H9 (cell line): ENCODE results near the gene HP1BP3. TPM values are rescaled to one million over a fixed set of nuclear protein-coding genes. Genes with fewer than 3 reads are reported as not detected.

Source experiments
- DNase-seq: peaks from one replicate; pipeline ENCODE4 v3.0.0-alpha.2; 2017
- H2AFZ ChIP-seq: one replicate; pipeline ENCODE4 v1.6.1; 2013; ENCODE audit warnings: mild to moderate bottlenecking, low read length, control low read depth, moderate library complexity
- H2AK5ac ChIP-seq: 2 replicates; pipeline ENCODE4 v1.6.1; 2013; ENCODE audit warnings: low read length, control low read depth, mixed read lengths; ENCODE audit not compliant: insufficient read length
- H2BK120ac ChIP-seq: one replicate; pipeline ENCODE4 v1.6.1; 2013; ENCODE audit warnings: low read depth, mild to moderate bottlenecking, low read length, control low read depth, inconsistent platforms; ENCODE audit not compliant: poor library complexity, severe bottlenecking
- H2BK12ac ChIP-seq: 2 replicates; pipeline ENCODE4 v1.6.1; 2013; ENCODE audit warnings: low read length, control low read depth, mixed read lengths, low read depth; ENCODE audit not compliant: insufficient read length
- H2BK15ac ChIP-seq: 2 replicates; pipeline ENCODE4 v1.6.1; 2013; ENCODE audit warnings: low read depth, low read length, control low read depth
- H2BK20ac ChIP-seq: one replicate; pipeline ENCODE4 v1.6.1; 2013; ENCODE audit warnings: low read depth, mild to moderate bottlenecking, low read length, control low read depth, inconsistent platforms; ENCODE audit not compliant: poor library complexity, severe bottlenecking
- H2BK5ac ChIP-seq: 2 replicates; pipeline ENCODE4 v1.6.1; 2013; ENCODE audit warnings: low read length, control low read depth, mixed read lengths; ENCODE audit not compliant: insufficient read length
- H3K14ac ChIP-seq: 2 replicates; pipeline ENCODE4 v1.6.1; 2013; ENCODE audit warnings: low read length, control low read depth; ENCODE audit not compliant: insufficient read depth
- H3K18ac ChIP-seq: 2 replicates; pipeline ENCODE4 v1.6.1; 2013; ENCODE audit warnings: low read depth, mild to moderate bottlenecking, mixed read lengths, low read length, control low read depth; ENCODE audit not compliant: insufficient read length
- H3K23ac ChIP-seq: 2 replicates; pipeline ENCODE4 v1.6.1; 2013; ENCODE audit warnings: low read length, control low read depth, mixed read lengths, low read depth; ENCODE audit not compliant: insufficient read length
- H3K23me2 ChIP-seq: 2 replicates; pipeline ENCODE4 v1.6.1; 2013; ENCODE audit warnings: low read depth, mild to moderate bottlenecking, mixed read lengths, low read length, control low read depth; ENCODE audit not compliant: insufficient read length, poor library complexity, severe bottlenecking
- H3K27ac ChIP-seq: 2 replicates; pipeline ENCODE4 v1.5.1; 2013; ENCODE audit warnings: low read length, control low read depth, mixed read lengths, low read depth; ENCODE audit not compliant: insufficient read length
- H3K27me3 ChIP-seq: 2 replicates; pipeline ENCODE4 v1.6.1; 2013; ENCODE audit warnings: low read length, control low read depth, inconsistent platforms; ENCODE audit not compliant: insufficient read depth
- H3K4ac ChIP-seq: 2 replicates; pipeline ENCODE4 v1.6.1; 2013; ENCODE audit warnings: low read depth, mild to moderate bottlenecking, control low read depth, inconsistent platforms, low read length, moderate library complexity
- H3K4me1 ChIP-seq: 2 replicates; pipeline ENCODE4 v1.6.1; 2013; ENCODE audit warnings: low read length, control low read depth, inconsistent platforms; ENCODE audit not compliant: insufficient read depth
- H3K4me2 ChIP-seq: 2 replicates; pipeline ENCODE4 v1.6.1; 2013; ENCODE audit warnings: low read length, control low read depth, mixed read lengths; ENCODE audit not compliant: insufficient read length, insufficient read depth
- H3K56ac ChIP-seq: 2 replicates; pipeline ENCODE4 v1.6.1; 2013; ENCODE audit warnings: low read depth, mild to moderate bottlenecking, mixed read lengths, low read length, control low read depth; ENCODE audit not compliant: insufficient read length
- H3K79me1 ChIP-seq: 2 replicates; pipeline ENCODE4 v1.6.1; 2013; ENCODE audit warnings: low read depth, mild to moderate bottlenecking, moderate library complexity, low read length, control low read depth, inconsistent platforms; ENCODE audit not compliant: insufficient read depth, poor library complexity, severe bottlenecking
- H3K79me2 ChIP-seq: 2 replicates; pipeline ENCODE4 v1.6.1; 2013; ENCODE audit warnings: low read length, control low read depth, inconsistent platforms; ENCODE audit not compliant: insufficient read depth
- H3K9ac ChIP-seq: 2 replicates; pipeline ENCODE4 v1.6.1; 2013; ENCODE audit warnings: low read length, control low read depth, mixed read lengths; ENCODE audit not compliant: insufficient read length; ENCODE audit errors: extremely low read depth
- H3K9me3 ChIP-seq: one replicate; pipeline ENCODE4 v1.6.1; 2013; ENCODE audit warnings: low read depth, low read length, inconsistent platforms; ENCODE audit not compliant: control insufficient read depth
- H3T11ph ChIP-seq: one replicate; pipeline ENCODE4 v1.6.1; 2013; ENCODE audit warnings: mild to moderate bottlenecking, low read length, control low read depth, inconsistent platforms
- H4K20me1 ChIP-seq: one replicate; pipeline ENCODE4 v1.6.1; 2013; ENCODE audit not compliant: control insufficient read depth, insufficient read length, insufficient read depth
- H4K5ac ChIP-seq: 2 replicates; pipeline ENCODE4 v1.6.1; 2013; ENCODE audit warnings: low read depth, mild to moderate bottlenecking, mixed read lengths, low read length, control low read depth; ENCODE audit not compliant: insufficient read length
- H4K8ac ChIP-seq: replicated peaks from 2 replicates; pipeline ENCODE4 v1.6.1; 2013; ENCODE audit warnings: low read length, control low read depth, mixed read lengths, low read depth; ENCODE audit not compliant: insufficient read length
- H4K91ac ChIP-seq: 2 replicates; pipeline ENCODE4 v1.6.1; 2013; ENCODE audit warnings: low read depth, mild to moderate bottlenecking, moderate library complexity, mixed read lengths, low read length, control low read depth; ENCODE audit not compliant: insufficient read length
- H3K27ac Mint-ChIP-seq, 3 experiments: 2 replicates in 2 of 3; 3 replicates in 1 of 3; pipeline ENCODE4 v1.8.0; 2020 to 2021; ENCODE audit warnings: mixed read lengths in 3 of 3, mild to moderate bottlenecking in 1 of 3, moderate library complexity in 1 of 3
- H3K27me3 Mint-ChIP-seq: 2 replicates; pipeline ENCODE4 v1.8.0; 2021; ENCODE audit warnings: low read depth, mild to moderate bottlenecking, moderate library complexity, mixed read lengths
- H3K36me3 Mint-ChIP-seq, 3 experiments: 2 replicates in 2 of 3; 3 replicates in 1 of 3; pipeline ENCODE4 v1.8.0; 2020 to 2021; ENCODE audit warnings: low read depth in 3 of 3, mixed read lengths in 3 of 3; ENCODE audit not compliant: insufficient read depth in 1 of 3
- H3K4me1 Mint-ChIP-seq, 2 experiments: 2 replicates each; pipeline ENCODE4 v1.8.0; 2020; ENCODE audit warnings: mixed read lengths in 2 of 2
- H3K4me3 Mint-ChIP-seq, 2 experiments: 2 replicates in 1 of 2; 3 replicates in 1 of 2; pipeline ENCODE4 v1.8.0; 2020 to 2021; ENCODE audit warnings: mild to moderate bottlenecking in 2 of 2, mixed read lengths in 2 of 2, moderate library complexity in 1 of 2
- H3K9me3 Mint-ChIP-seq, 2 experiments: 2 replicates in 1 of 2; 3 replicates in 1 of 2; pipeline ENCODE4 v1.8.0; 2020; ENCODE audit warnings: mild to moderate bottlenecking in 2 of 2, mixed read lengths in 2 of 2, moderate library complexity in 1 of 2
- CTCF ChIP-seq: fragments of 200-600 bp; sonication (generic); conservative IDR thresholded peaks from 3 replicates; pipeline ENCODE4 v1.8.0; 2021; ENCODE audit warnings: antibody characterized with exemption, mild to moderate bottlenecking
- WGBS: extraction: QIAGEN DNeasy Blood & Tissue Kit; methylation state at CpG from one replicate; pipeline ENCODE4 v1.1.7; 2013; ENCODE audit warnings: missing lambda C conversion rate, low lambda C conversion rate, mixed read lengths; ENCODE audit not compliant: insufficient read length; ENCODE audit errors: extremely low coverage; 5-methylcytosine and 5-hydroxymethylcytosine counted together
- total RNA-seq: library from RNA; stranded (reverse); gene quantifications from 2 replicates; pipeline ENCODE4 v1.2.1, GENCODE V29; 2021

HP1BP3 gene
- total RNA-seq, 1 experiment from 2014 or later: 127 TPM

DNA sequence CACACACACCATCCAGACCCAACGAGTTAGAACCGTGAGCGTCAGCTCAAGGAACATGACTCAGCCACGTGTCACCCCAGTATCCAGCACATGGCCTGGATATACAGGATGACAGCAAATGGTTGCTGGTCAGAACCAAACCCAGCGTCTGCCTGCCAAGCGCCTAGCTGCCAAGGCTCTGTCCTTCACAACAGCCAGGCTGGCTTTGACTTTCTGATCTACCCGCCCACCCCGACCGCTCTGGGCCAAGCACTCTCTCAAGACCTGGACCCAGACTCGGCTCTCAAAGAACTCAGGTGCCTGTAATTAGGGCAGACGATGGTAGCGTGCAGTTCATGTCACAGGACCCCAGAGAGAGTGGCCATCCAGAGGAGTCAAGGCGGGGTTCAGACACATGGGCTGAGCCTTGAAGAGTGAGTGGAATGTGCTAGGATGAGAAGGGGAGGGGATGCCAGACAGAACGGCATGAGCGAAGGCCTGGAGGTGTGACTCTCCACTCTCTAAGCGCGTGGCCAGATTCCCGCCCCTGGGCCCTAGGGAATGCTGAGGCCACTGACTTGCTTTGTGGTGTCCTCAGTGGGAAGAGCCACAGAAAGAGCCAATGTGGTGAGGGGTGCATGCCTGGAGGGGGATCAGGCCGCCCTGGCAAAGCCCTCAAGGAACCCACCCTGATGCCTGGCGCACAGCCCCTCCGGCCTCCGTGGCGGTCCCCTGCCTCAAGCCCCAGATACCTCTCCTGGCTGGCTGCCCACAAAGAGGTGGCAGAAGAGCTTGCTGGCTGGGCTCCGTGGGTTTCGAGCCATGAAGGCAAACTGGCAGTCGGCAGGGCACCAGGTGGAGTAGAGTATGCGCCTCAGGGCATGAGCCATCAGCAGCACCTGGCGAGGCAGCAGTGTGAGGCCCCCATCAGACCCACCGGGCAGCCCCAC is 61.7 kb downstream of the HP1BP3 start:
- H3K23ac ChIP-seq: no peak overlapping the region
- 0 out of 7 replicates have a peak overlapping the region, but pooled peaks of 1 of the 3 experiments have one; percentile 14 for H3K27ac Mint-ChIP-seq
- no peak overlapping the region for H3K9ac ChIP-seq
- no peak overlapping the region for H3K27ac ChIP-seq
- no peak overlapping the region for H2BK20ac ChIP-seq
- no peak overlapping the region for H3K18ac ChIP-seq
- no peaks in the 10 kb centered on the region for H4K20me1 ChIP-seq
- no peak overlapping the region for H3K14ac ChIP-seq
- H3K36me3 Mint-ChIP-seq: no peaks in the 10 kb centered on the region
- no peak overlapping the region for H2AK5ac ChIP-seq
- H3K4me3 Mint-ChIP-seq: no peak overlapping the region
- WGBS: no CpG with 5 or more reads among the region's 29 CpGs
- no peak overlapping the region for H4K91ac ChIP-seq
- peaks cover 24 to 36% of the 10 kb centered on the region in 2 experiments for H3K4me1 Mint-ChIP-seq
- no peak overlapping the region for H3K4me2 ChIP-seq
- H3K27me3 ChIP-seq: no peaks in the 10 kb centered on the region; the same call in 1 of the 2 replicates
- peaks cover 4% of the 10 kb centered on the region; the same call in 1 of the 2 replicates for H3K4me1 ChIP-seq
- H2BK5ac ChIP-seq: no peak overlapping the region
- no peaks in the 10 kb centered on the region for H3K9me3 ChIP-seq
- no peaks in the 10 kb centered on the region; a peak in 1 of 5 replicates for H3K9me3 Mint-ChIP-seq
- H2BK12ac ChIP-seq: no peak overlapping the region
- H3K4ac ChIP-seq: no peak overlapping the region
- no peak overlapping the region for H2AFZ ChIP-seq
- no peaks in the 10 kb centered on the region for H3K79me1 ChIP-seq
- peaks cover 28% of the 10 kb centered on the region for H3K27me3 Mint-ChIP-seq
- no peaks in the 10 kb centered on the region for H3K79me2 ChIP-seq
- H3K56ac ChIP-seq: no peak overlapping the region
- TF ChIP-seq CTCF: no peak
- H2BK120ac ChIP-seq: no peak overlapping the region
- peaks cover 3% of the 10 kb centered on the region for H3K23me2 ChIP-seq
- no peak overlapping the region for H4K5ac ChIP-seq
- H2BK15ac ChIP-seq: no peak overlapping the region
- no peak overlapping the region for H4K8ac ChIP-seq
- DNase-seq: peak; percentile 24
- no peak overlapping the region for H3T11ph ChIP-seq
